ENCODE results near the gene UQCRC2.

GRCh38 chr16:21973945-21974344 lies 20.8 kb downstream of the UQCRC2 start:
- no peak for TF ChIP-seq CTCF (IDR thresholded peaks at IDR 0.05)
- TF ChIP-seq ZFX (IDR thresholded peaks at IDR 0.05; ENCODE audit: borderline replicate concordance), result no peak
